Measurements from ENCODE around the gene PRSS33. TPM values are rescaled to one million over a fixed set of nuclear protein-coding genes. Genes with fewer than 3 reads are reported as not detected.

Gene PRSS33
- total RNA-seq, 2 donors from 2014 or later, result not detected

DNA sequence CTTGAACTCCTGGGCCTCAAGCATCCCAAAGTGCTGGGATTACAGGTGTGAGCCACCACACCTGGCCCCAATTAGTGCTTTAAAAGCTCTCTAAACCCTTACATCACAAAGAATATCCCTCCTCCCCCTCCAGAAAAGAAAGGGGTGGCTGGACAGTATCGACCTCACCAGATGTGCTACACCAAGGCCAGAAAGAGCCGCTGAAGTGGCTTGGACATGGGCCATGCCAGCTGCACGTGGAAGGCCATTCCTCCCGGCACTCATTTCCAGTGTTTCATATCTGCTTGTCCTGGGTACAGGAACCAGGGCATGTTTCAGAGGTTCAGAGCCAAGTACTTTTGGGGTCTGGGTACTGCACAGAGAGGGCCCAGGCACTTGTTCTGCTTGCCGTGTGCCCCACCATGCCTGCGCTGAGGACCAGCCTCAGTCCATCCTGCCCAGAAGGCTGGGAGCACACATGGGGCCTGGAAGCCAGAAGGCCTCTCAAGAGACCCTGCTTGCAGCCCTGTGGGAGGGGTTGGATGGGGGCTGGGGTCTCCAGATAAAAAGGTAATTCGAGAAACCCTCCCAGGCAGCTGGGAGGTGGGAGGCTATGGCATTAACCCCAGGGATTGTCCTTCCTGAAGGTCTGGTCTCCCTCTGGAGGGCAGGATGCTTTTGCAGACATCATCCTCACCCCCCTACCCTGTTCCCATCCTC lies 38.5 kb downstream of the PRSS33 start:
- Mint-ChIP-seq H3K9me3 (no peaks in the 10 kb centered on the region), H3K36me3 (peaks cover 16 to 23% of the 10 kb centered on the region in 2 donors), H3K27ac (peak overlapping the region in 1 of 2 donors; percentile 65)
- ATAC-seq (no peak), DNase-seq (ENCODE audit: low spot score in 2 of 2) (no peak)

DNA sequence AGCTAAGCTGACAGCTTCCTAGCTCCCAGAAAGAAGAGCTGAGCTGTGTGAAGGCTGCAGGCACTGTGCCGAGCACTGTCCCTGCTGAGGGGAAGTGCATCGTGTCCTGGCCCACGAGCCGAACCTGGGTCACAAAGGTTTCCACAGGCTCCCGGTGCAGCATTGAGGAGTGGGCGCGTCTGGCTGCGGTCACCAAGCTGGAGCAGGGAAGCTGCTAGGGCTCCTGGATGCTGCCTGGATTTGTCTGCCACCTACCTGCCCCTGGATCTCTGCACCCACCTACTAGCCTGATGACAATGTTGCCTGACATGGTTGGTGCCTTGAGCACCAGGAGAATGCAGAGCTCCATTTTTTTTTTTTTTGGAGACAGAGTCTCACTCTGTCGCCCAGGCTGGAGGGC lies 41.4 kb downstream of the PRSS33 start:
- no peak overlapping the region for H3K27ac Mint-ChIP-seq
- ATAC-seq (no peak), DNase-seq (ENCODE audit: low spot score in 2 of 2) (no peak)
- no peaks in the 10 kb centered on the region for H3K9me3 Mint-ChIP-seq
- peaks cover under 1 to 15% of the 10 kb centered on the region in 2 donors for H3K36me3 Mint-ChIP-seq

DNA sequence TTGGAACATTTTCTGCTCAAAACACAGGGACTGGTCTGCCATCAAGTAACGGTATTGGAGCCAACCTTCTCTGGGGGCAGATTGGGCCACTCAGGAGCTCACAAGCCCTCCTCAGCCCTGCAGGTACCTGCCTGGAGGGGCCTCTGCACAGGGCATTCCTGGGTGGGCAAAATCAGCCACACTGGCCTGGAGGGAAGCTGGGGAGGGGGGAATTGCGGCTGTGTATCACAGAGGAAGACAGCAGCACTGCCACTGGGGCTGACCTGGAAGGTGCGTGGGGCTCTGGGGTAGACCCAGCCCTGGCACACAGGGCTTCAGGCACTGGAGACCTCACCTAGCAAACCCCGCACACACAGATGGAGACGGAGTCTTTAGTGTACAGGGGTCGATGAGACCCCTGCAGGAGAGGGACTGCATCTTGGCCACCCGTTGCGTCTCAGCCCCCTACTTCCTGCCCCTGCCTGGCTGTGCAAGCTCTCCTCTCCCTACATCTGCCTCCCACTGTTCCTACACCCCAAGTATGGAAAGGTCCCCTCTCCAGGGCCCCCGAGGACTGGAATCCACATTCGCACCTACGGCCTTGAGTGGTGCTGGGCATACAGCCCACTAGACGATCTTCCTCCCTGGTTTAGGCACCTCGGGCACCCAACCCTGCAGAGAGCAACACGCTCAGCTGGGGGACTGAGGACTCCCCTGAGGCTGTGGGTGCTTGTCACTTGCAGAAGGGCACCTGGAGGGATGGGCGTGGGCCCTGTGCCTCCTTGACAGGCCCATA lies 42.1 kb downstream of the PRSS33 start:
- H3K9me3 Mint-ChIP-seq, result no peaks in the 10 kb centered on the region
- ATAC-seq, result no peak
- H3K27ac Mint-ChIP-seq, result no peak overlapping the region
- peaks cover 0 to 11% of the 10 kb centered on the region in 2 donors for H3K36me3 Mint-ChIP-seq
- no peak for DNase-seq (ENCODE audit: low spot score in 2 of 2)

DNA sequence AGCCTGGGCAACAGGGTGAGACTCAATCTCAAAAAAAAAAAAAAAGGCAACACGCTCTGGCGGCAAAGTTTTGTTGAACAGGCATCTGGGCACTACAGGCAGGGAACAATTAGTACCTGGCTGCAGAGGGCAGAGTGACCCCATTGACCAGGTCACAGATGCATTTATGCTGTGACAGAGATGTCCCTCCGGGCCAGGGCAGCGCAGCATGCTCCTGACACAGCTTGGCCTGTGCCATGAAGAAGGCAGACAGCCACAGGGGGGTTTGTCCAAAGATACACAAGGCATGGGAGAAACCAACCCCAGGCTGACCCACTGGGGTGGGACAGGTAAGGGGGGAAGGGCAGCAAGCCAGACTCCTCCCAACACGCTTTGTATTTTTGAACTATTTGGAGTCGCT lies 42.6 kb downstream of the PRSS33 start:
- H3K9me3 Mint-ChIP-seq, result no peaks in the 10 kb centered on the region
- H3K36me3 Mint-ChIP-seq, result peaks cover 0 to 5% of the 10 kb centered on the region in 2 donors
- H3K27ac Mint-ChIP-seq, result no peak overlapping the region
- ATAC-seq, result no peak
- no peak for DNase-seq (ENCODE audit: low spot score in 2 of 2)

DNA sequence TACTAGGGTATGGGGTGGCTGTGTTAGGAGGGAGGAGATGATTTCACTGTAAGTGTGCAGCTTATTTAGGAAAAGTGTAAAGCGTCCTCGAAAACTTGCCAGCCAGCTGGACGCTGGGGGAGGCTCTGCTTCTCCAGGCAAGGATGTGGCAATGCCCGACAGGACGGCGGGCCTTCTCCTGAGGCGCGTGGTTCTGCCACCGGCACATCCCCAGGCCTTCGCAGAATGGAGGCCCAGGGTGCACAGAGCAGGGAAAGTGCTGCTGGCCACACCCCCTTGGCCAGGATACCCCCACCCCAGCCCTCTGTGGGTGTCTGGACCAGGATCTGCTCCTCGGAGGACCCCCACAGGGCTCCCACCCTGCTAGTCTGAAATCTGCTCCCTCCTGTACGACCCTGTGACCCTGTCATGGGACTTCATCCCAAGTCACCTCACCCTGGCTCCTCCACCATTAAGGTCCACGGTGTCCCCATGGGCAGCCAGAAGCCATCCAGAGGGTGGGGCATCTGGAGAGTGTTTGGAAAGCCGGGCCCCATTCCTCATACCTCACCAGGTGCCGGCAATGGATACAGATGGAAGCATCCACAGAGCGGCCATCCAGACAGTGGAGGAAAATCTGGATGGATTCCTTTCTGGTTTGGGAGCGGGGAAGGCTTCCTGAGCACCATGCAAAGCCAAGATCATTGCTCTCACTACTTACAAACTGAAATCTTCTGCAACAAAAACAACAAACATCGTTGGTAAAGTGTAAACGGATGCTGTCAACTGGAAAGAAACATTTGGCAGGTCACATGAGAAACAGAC lies 44.2 kb downstream of the PRSS33 start:
- no peaks in the 10 kb centered on the region for H3K9me3 Mint-ChIP-seq
- no peak overlapping the region for H3K27ac Mint-ChIP-seq

DNA sequence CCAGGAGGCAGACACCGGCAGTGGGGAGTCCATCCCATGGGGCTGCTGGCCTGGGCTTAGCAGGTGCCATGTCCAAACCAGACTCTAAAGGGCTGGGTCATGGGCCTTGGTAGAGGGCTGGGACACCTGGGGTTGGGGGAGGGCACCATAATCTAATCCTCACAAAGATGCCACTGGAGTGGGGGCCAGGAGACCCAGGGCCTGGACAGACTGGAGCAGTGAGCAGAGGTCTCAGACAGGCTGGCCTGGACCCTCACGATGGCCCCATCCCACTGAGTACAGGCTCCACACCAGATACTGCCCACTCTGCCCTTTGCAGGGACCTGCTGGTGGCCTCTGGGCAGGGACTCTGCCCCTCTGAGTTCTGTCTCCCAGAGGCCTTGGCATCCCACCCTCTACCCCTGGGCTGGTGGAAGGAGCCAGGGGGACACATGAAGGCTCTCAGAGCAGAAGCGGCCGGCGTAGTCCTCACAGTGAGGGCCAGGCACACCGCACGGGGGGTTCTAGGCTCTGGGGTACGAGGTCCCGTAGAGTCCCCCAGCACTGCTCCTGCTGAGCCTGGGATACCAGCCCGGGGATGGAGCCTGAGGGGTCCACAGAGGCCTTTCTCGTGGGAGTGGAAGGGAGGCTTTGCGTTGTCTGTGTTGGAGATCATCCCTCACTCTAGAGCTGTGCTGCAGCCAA lies 44.9 kb downstream of the PRSS33 start:
- DNase-seq (ENCODE audit: low spot score in 2 of 2) (no peak), ATAC-seq (no peak)
- no peaks in the 10 kb centered on the region for H3K36me3 Mint-ChIP-seq
- H3K27ac Mint-ChIP-seq, result no peak overlapping the region
- H3K9me3 Mint-ChIP-seq, result no peaks in the 10 kb centered on the region

More for the DNA sequence above, 44.2 kb downstream of the PRSS33 start:
- ATAC-seq, result no peak
- no peaks in the 10 kb centered on the region for H3K36me3 Mint-ChIP-seq
- no peak for DNase-seq (ENCODE audit: low spot score in 2 of 2)

DNA sequence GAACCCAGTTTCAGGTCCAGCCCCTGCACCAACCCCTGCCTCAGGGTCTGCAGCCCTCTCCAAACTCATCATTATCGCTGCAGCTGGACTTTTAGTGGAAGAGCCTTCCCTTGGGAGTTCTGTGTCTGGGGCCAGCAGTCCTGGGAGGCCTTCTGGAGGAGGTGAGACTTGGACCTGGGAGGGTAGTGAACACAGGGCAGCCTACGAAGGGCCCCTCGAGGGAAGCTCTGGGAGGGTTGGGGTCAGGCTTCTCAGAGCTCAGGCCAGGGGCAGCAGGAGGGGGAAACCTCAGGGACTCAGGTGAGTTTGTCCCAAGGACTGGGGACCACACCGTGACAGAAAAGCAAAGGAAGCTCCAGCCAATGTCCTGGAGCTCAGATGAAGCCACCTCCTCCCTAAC lies 46.2 kb downstream of the PRSS33 start:
- H3K27ac Mint-ChIP-seq, result peak overlapping the region in 1 of 2 donors; percentile 77
- no peaks in the 10 kb centered on the region for H3K36me3 Mint-ChIP-seq

DNA sequence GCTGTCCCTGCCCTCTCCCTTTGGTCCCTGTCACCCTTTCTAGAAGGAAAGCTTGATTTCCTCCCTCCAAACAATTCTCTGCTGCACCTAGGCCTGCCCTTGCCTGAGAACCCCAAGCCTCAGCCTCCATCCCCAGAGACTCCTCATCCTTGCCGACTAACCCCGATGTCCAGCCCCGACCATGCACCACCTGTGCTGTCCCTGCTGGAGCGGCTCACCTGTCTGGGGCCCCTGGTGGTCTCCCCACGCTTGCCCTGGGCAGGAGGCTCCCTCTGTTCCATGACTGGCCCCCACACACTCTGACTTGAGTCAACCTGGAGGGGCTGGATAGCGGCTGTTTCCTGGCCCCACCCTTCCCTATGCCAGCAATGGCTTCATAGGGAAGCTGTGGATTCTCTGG lies 46.9 kb downstream of the PRSS33 start:
- peak overlapping the region; percentile 39 to 77 for H3K27ac Mint-ChIP-seq
- H3K36me3 Mint-ChIP-seq, result no peaks in the 10 kb centered on the region
- H3K9me3 Mint-ChIP-seq, result no peaks in the 10 kb centered on the region
- DNase-seq (ENCODE audit: low spot score in 2 of 2) (no peak), ATAC-seq (no peak)

More for the DNA sequence above, 46.2 kb downstream of the PRSS33 start:
- ATAC-seq, result no peak
- H3K9me3 Mint-ChIP-seq, result no peaks in the 10 kb centered on the region
- DNase-seq (ENCODE audit: low spot score in 2 of 2), result no peak

DNA sequence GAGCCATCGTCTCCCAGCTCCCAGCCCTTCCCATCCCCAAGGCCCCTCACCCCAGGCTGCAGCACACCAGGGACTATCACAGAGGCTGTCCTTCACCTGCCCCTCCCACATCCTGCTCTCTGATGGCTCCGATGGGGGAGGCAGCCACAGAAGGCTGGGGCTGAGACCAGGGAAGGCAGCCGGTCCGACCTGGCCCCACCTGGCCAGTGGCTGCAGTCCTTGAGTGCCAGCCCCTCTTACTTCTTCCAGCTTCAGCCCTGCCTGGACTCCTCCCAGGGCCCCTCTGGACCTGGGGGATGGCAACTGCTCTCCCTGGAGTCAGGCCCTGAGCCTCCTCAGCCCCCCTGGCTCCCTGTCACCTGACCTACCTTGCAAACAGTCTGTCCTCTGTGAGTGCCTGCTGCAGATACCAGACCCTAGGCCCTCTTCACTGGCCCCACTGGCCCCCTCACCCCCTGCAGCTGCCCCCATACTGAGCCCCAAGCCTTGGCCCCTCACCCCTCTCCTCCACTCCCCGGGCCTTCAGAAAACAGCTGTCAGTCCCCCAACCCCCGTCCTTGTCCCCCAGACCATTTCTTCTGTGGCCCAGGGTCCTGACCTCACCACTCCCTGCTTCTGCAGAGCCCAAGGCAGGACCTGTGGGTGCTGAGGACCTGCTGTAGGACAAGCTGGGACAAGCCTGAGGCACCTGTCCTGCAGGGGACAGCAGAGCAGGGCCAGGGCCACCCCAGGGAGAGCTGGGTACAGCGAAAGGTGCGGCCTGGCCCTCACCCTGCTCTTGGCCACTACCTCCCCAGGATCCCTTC lies 47.5 kb downstream of the PRSS33 start:
- Mint-ChIP-seq H3K9me3 (no peaks in the 10 kb centered on the region), H3K36me3 (no peaks in the 10 kb centered on the region), H3K27ac (peak overlapping the region; percentile 39 to 77)
- no peak for ATAC-seq
- DNase-seq (ENCODE audit: low spot score in 2 of 2), result no peak

DNA sequence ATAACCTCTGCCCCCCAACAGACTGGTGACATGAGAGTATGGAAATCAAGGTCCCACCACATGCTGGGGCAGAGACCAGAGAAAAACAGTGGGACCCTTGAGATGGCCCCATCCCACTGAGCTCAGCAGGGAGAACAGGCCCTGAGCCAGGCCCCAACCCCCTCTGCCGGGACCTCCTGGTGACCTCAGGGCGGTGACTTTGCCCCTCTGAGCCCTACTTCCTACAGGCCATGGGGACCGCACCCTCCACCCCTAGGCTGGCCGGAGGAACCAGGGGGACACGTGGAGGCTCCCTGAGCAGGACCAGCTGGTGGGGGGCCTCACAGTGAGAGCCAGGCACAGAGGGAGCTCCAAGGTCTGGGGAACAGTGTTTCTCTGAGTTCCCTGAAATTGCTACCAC lies 48.7 kb downstream of the PRSS33 start:
- H3K9me3 Mint-ChIP-seq, result no peaks in the 10 kb centered on the region
- H3K27ac Mint-ChIP-seq, result no peak overlapping the region
- ATAC-seq (no peak), DNase-seq (ENCODE audit: low spot score in 2 of 2) (no peak)
- no peaks in the 10 kb centered on the region for H3K36me3 Mint-ChIP-seq

DNA sequence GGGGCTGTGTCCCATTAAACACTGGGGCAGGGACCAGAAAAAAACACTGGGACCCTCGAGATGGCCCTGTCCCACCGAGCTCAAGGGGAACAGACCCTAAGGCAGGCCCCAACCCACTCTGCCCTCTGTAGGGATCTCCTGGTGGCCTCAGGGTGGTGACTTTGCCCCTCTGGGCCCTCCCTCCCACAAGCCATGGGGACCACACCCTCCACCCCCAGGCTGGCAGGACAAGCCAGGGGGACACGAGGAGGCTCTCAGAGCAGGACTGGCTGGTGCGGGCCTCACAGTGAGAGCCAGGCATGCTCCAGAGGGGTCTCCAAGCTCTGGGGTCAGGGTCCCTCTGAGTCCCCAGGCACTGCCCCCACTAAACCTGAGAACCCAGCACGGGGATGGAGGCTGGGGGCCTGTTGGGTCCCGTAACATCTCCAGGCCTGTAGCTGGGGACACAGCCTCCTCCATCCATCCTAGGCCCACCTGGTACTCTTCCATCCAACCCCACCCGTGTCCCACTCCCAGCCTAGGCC lies 49.4 kb downstream of the PRSS33 start:
- no peaks in the 10 kb centered on the region for H3K36me3 Mint-ChIP-seq

DNA sequence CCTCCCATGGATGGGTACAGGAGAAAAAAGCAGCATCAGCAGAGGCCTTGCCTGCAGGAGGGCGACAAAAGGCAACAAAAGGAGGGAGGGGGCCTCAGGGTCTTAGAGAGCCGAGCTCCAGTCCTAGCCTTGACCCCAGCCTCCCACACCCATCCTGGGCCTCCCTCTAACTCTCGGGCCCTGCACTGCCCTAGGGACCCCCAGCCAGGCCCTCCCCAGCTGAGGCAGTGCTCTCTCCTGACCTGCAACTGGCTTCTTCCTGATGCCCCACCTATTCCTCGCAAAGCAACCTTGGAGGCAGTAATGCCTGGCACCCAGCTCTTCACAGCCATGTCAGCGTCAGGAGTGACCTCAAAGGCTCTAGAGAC lies 50.1 kb downstream of the PRSS33 start:
- ATAC-seq, result no peak
- DNase-seq (ENCODE audit: low spot score in 2 of 2), result no peak
- Mint-ChIP-seq H3K36me3 (no peaks in the 10 kb centered on the region), H3K27ac (no peak overlapping the region), H3K9me3 (no peaks in the 10 kb centered on the region)

More for the DNA sequence above, 49.4 kb downstream of the PRSS33 start:
- no peak overlapping the region for H3K27ac Mint-ChIP-seq
- no peaks in the 10 kb centered on the region for H3K9me3 Mint-ChIP-seq
- DNase-seq (ENCODE audit: low spot score in 2 of 2) (no peak), ATAC-seq (no peak)

DNA sequence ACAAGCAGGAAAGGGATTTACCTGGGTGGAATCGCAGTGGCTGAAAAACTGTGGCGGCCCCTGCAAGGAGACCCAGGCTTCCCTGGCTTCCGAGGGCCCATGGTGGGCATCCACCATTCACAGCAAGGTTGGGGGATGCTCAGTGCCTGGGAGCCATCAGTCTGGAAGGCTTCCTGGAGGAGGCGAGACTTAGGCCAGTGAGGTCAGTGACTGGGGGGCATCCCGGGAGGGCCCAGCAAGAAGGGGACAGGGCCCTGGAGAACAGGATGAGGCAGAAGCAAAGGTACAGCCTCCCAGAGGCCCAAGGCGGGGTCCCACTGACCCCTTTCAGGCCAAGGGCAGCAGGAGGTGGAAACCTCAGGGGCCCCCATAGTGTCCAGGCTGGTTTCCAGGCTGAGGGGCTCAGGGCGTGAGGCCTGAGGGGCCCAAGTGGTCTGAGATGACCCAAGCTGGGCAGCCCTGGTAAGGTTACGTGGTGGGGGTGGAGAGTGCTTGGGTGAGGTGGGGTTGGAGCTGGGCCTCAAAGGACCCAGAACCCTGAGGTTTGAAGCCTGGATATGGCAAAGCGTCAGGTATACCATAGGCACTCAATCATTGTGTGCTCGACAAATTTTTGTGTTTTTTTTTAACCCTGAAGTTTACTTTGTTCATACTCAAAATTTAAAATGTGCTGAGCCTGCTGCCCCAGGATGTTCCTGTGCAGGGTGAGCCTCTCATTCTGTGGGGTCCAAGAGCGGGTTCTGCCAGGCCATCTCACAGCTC lies 50.7 kb downstream of the PRSS33 start:
- no peaks in the 10 kb centered on the region for H3K36me3 Mint-ChIP-seq
- peak overlapping the region in 1 of 2 donors; percentile 66 for H3K27ac Mint-ChIP-seq
- H3K9me3 Mint-ChIP-seq, result no peaks in the 10 kb centered on the region
- ATAC-seq (no peak), DNase-seq (ENCODE audit: low spot score in 2 of 2) (no peak)

DNA sequence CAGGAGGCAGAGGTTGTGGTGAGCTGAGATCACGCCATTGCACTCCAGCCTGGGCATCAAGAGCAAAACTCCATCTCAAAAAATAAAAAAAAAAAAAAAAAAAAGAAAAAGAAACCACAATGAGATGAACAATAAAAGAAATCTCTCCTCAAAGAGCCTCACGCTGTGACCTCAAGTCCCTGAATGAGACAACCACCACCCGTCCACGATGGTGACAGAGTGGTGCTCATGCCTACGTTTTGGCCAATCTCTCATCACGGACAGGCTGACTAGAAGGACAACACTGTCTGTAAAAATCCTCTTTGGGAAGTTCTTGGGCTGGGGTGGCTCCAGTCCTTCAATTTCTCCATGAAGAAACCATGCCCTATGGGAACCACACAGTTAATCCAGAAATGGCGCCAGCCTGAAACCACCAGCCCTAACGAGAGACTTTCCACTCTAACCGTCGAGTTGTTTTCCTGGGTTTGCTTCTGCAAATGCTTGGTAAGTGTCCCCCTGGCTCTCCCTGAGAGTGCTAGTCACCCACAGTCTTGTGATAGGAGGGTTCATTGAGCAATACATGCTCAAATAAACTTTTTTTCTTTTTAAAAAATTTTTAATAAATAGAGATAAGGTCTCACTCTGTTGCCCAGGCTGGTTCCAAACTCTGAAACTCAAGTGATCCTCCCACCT lies 52.4 kb downstream of the PRSS33 start:
- no peaks in the 10 kb centered on the region for H3K36me3 Mint-ChIP-seq
- H3K9me3 Mint-ChIP-seq, result no peaks in the 10 kb centered on the region
- DNase-seq (ENCODE audit: low spot score in 2 of 2), result no peak
- peak in 1 of 2 donors; percentile 20 for ATAC-seq
- no peak overlapping the region for H3K27ac Mint-ChIP-seq
